GM13976 (cell line): ENCODE data around the gene TTYH3.

ENCODE experiments used
- DNase-seq: peaks from one replicate; pipeline ENCODE4 v3.0.0; 2012; ENCODE audit warnings: low spot score
- in situ Hi-C: fragments of 300-500 bp; cut with MboI; formaldehyde crosslinking; loops from one replicate; pipeline ENCODE4 v1.12.0; 2022; ENCODE audit warnings: low sequenced_read_pairs, mixed read lengths, inconsistent platforms; ENCODE audit not compliant: unreplicated experiment
- TF ChIP-seq, protein P1 (sequence below): IDR thresholded peaks from 2 replicates; pipeline ENCODE4 v1.5.1; 2012; ENCODE audit warnings: borderline replicate concordance, mild to moderate bottlenecking; ENCODE audit not compliant: insufficient read depth; ENCODE audit errors: extremely low read depth, missing control alignments, control extremely low read depth

The TTYH3 gene

DNA sequence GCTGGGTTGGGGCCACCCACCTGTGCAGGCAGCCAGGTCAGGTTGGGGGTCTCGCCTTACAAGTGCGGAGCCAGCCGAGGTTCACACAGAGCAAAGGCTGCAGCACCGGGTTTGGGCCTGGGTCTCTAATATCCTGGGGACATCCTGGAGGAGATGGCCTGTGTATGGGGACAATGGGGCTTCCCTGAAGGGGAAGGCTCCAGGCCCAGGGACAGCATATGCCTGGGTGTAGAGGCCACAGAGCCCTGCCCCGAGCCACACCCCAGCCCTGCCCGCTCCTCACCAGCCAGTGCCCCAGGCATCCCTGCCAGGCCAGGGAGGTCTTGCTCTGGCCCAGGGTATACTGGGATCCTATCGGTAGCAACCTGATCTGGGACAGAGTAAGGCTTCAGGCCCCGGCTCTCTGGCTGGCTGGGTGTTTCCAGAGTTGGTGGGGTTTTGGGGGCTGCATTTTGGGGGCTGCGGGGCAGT is 9.1 kb downstream of the TTYH3 start:
- in situ Hi-C loops: no loop called here
- DNase-seq: no peak

DNA sequence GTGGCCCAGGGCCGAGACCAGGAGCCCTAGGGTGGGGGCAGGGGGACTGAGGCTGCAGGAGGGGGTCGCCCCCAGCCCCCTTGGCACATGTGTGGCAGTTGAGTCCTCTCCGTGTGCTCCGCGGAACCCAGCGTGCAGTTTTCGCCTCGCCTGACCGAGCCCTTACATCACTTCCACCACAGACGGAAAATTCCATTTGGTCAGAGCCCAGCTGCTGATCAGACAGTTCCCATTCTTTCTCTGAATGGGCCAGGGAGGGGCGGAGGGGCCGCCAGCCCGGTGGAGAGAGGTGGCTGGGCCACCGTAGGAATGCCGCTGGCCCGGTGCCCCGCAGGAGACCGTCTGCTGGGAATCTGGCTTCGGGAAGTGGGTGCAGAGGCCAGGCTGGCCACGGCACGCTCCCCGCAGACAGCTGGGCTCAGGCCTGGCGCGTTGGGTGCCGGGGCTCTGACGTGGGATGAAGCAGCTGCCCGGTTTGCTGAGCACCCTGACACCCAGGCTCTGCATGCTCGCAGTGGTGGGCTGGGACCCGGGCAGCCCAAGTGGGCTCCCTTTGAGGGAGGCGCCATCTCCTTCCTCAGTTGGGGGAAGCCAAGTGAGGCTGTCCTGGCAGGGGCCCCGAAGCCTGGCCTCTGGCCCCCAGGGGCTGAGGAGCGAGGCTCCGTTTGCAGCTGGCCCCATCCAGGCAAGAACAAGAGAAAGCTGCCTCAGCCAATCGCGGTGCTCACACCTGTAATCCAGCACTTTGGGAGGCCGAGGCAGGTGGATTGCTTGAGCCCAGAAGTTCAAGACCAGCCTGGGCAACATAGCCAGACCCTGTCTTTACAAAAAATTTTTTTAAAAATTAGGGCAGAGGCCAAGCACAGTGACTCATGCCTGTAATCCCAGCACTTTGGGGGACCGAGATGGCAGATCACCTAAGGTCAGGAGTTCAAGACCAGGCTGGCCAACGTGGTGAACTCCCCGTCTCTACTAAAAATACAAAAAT is 9.9 kb downstream of the TTYH3 start:
- TF ChIP-seq, protein P1, sequence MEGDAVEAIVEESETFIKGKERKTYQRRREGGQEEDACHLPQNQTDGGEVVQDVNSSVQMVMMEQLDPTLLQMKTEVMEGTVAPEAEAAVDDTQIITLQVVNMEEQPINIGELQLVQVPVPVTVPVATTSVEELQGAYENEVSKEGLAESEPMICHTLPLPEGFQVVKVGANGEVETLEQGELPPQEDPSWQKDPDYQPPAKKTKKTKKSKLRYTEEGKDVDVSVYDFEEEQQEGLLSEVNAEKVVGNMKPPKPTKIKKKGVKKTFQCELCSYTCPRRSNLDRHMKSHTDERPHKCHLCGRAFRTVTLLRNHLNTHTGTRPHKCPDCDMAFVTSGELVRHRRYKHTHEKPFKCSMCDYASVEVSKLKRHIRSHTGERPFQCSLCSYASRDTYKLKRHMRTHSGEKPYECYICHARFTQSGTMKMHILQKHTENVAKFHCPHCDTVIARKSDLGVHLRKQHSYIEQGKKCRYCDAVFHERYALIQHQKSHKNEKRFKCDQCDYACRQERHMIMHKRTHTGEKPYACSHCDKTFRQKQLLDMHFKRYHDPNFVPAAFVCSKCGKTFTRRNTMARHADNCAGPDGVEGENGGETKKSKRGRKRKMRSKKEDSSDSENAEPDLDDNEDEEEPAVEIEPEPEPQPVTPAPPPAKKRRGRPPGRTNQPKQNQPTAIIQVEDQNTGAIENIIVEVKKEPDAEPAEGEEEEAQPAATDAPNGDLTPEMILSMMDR: no peak
- peak; percentile 85 for DNase-seq
- in situ Hi-C loops: no loop called here

More for the DNA sequence above, 9.1 kb downstream of the TTYH3 start:
- TF ChIP-seq, protein P1: no peak

DNA sequence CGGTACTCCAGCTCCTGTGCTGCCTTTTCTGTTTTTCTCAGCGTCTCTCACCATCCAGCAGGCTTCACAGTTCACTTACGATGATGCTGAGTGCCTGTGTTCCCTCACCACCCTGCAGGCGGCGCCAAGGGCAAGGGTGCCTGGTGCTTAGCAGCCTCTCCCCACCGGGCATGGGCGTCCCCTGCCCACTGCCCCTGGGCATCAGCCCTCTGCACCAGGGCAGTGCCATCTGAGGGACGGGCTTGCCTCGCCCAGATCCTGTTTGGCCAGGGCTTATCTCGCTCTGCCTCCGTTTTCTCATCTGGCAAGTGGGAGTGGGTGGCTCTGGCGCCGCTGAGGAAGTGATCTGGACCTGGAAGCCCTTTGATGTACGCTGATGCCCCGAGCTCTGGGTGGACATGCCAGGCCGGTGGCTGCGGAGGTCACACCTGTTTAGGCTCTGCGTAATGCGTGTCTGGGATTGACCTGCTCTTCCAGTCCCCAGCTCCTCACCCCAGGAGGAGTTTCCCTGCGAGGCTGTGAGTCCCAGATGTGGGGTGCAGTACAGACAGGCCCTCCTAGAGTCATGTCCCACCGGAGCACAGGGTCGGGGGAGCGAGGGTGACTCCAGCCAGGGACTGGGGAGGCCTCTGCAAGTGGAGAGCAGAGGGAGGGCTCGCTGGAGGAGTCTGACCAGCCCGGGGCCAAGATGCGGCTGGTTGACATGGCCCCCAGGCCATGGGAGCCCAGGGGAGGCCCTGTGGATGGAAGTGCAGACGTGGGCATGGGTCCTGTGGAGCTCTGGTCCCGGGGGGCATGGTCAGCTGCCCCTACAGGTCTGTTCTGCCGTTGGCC is 11.8 kb downstream of the TTYH3 start:
- TF ChIP-seq, protein P1: peak; percentile 15
- in situ Hi-C loops: no loop called here
- DNase-seq: no peak

DNA sequence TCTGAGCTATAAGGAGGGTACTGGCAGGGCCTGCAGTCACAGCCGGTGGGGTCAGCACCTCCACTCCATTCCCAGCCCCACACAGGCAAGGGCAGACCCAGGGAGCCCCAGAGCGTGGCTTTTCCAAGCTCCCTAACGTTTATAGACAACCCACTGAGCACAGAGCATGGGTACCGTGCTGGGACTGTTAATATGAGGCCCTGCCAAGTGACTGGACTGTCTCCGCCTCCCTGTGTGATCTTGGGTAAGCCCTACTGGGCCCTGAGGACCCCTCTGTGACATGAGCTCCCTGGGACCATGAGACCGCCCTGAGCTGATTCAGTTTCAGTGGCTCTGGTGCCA is 12.4 kb downstream of the TTYH3 start:
- DNase-seq: no peak
- TF ChIP-seq, protein P1: no peak
- in situ Hi-C loops: no loop called here

DNA sequence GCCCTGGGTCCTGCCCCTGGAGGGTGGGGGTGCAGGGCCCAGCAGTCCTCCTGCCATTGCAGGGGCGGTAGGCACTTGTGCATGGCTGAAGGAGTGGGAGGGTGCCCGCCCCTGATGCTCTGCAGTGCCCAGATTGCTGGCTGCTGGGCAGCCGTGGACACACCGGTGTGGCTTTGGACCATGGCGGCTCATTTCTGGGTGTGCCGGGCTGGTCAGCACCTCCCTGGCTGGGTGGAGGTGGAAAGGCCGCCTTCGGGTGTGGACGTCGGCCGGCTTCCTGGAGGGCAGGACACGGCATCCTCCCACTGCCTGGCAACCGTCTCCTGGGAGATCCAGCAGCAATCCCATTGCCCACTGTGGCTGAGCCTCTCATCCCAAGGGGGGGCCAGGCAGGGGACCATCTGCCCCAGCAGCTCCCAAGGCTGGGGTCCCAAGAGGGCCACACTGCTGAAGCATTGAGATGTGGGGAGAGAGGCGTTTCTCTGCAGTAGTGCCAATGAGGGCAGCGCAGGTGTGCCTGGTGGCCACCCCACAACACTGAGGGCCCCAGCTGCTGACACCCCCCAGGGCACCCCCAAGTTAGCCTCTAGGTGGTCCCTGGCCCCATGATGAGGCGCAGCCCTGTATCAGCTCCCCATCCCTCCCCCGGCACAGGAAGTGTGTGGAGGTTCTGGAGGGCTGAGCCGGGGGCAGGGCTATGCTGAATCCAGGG is 12.9 kb downstream of the TTYH3 start:
- TF ChIP-seq, protein P1: no peak
- in situ Hi-C loops: no loop called here
- no peak for DNase-seq
